Smooth muscle cell of the brain vasculature (primary cell): Measurements from ENCODE around the gene MADD.
"Not testable (repeated sequence)": the region's sequence is repeated elsewhere in the genome, so short reads cannot be mapped to it uniquely, and the experiment has no call there.

Experiments
- DNase-seq: peaks from one replicate; pipeline ENCODE4 v3.0.0-alpha.2; 2012; ENCODE audit warnings: low read depth, low spot score

Gene MADD

DNA sequence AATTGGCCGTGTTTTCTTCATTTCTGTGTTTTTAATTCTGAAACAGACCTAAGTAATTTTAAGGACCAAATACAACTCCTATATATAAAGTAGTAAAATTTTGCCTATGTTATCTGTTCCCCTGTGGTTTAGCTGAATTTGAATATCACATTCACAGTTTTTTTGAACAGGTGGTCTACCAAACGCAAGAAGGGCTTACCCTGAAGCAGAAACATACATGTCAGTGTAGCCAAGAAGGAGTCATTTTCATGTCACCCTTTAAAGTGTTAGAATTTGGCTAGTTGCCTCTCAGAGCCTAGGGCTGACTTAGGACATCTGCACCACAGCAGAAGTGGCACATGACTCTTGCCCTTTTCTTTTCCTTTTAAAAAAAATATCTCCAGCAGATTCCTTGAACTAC is 48.2 kb downstream of the MADD start:
- DNase-seq = no peak

DNA sequence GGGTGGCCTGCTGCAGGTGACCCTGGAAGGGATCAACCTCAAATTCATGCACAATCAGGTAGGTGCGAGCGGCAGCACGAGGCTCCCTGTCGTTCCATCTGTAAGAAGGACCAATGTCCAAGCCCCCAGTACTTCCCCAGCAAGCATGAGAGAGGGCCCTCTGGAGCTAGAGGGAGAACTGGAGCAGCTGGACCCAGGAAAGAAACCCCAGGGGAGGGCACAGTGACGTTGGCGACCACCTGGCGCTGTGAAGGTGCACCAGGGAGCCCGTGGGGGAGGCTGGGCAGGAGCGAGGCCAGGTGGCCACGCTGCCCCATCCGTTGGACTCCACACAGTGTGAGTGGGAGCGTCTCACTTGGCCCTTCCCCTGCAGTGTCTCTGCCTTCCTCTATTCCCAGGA is 54.6 kb downstream of the MADD start:
- DNase-seq = no peak

DNA sequence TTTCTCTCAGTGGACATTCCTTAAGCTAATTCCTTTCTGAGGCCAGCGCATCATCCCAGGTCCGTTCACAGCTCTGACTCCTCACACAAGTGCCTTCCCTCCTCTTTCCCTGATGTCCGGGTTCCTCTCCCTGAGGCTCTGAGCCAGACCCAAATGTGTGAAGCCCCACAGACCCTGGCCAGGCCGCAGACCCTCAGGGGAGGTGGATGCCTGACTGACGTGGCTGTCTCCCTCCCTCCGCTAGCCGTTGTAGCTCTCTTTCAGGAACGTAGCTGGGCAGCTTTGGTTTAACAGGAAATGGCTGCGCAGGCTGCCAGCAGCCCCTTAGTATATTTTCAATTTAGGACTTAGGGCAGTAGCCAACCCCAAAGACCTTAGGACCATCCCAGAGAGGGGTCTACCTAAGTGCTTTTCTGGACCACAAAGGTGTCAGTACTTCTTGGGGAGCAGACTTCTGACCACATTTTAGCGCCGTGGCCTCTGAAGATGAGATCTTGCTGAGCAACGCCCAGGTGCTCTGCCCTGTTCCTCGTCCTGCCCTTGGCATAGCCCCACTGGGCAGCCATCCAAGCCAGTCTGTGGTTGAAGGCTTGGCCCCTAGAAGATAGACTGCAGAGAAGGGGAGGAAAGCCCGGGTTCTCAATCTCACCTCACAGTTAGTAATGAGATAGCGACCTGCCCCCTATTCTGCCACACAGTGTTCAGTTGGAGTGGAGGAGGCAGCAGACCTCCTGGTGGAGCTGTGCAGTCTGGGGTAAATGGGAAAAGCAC is 55.5 kb downstream of the MADD start:
- DNase-seq = no peak

- no peak for DNase-seq
These were observed 56.3 kb downstream of the MADD start for GRCh38 chr11:47326198-47326597.

- no peak for DNase-seq
These were observed 57.1 kb downstream of the MADD start for GRCh38 chr11:47327025-47327424.

- DNase-seq = no peak
These were observed 58.0 kb downstream of the MADD start for GRCh38 chr11:47327949-47328348.

- DNase-seq = no peak
These were observed 58.8 kb downstream of the MADD start for GRCh38 chr11:47328449-47329390.

DNA sequence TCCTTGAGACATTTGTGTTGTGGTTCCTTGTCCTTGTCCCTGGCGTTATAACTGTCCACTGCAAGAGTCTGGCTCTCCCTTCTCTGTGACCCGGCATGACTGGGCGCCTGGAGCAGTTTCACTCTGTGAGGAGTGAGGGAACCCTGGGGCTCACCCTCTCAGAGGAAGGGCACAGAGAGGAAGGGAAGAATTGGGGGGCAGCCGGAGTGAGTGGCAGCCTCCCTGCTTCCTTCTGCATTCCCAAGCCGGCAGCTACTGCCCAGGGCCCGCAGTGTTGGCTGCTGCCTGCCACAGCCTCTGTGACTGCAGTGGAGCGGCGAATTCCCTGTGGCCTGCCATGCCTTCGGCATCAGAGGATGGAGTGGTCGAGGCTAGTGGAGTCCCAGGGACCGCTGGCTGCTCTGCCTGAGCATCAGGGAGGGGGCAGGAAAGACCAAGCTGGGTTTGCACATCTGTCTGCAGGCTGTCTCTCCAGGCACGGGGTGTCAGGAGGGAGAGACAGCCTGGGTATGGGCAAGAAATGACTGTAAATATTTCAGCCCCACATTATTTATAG is 59.6 kb downstream of the MADD start:
- no peak for DNase-seq

- no peak for DNase-seq
These were observed 60.3 kb downstream of the MADD start for GRCh38 chr11:47329987-47330931.

DNA sequence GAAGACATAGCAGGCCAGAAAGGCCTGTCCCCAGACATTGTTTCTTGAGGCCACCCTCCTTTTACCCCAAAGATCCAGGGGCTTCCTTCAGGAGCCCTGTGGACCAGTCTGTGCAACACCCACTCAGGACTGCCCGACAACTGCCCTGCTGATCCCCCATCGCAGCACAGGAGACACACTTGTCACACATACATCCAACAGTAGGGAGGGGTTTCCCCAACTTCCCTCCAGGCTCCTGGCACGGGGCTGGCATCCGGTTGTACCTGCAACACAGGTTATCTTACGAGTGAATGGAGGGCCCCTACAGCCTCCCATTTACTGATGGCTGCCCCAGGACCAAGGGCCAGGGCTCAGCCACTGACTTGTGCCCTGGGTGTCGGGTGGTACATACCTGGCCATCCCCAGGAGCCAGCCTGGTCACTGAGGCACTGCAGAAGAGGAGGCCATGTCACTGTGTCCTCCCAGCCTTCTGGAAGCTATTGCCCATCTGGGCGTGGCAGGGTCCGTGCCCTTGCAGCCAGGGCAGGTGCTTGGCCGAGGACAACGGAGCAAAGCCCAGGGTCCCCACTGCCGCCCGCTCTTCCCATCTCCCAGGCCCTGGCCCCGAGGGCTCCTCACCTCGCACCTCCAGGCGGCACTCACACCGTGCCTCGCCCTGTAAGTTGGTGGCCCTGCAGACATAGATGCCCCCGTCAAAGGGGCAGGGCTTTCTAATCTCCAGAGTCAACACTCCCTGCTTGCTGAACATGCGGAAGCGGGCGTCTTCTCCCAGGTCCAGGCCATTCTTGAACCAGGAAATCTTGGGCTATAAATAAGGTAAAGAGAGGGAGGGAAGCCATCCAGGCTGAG is 61.7 kb downstream of the MADD start:
- DNase-seq = no peak

- DNase-seq = no peak
These were observed 62.4 kb downstream of the MADD start for GRCh38 chr11:47332303-47332711.

DNA sequence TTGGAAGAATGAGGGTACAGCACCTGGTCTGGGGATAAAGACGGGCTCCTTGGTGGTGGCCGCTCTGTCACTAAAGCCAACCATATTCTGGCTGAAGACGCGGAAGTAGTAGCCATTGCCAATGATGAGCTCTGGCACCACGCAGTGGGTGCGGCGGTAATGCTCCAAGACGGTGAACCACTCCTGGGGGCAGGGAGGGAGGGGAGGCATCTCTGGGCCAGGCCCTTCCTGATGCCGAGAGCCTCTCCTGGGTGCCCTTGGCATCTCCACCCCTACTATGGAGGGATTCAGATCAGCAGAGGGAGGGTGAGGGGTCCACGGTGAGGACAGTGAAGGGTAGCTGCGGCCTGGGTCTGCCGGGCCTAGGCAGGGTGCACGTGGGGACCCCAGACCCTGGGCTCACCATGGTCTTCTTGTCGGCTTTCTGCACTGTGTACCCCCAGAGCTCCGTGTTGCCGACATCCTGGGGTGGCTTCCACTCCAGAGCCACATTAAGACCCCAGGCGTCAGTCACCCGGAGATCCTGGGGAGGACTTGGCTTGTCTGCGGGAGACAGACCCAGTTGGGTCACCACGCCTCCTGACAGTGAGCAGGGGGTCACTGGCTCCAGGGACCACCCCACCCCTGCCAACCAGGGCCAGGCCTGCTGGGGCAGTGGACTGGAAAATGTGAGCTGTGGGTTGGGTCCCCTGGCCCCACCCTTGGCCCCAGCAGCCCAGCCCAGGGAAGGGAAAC is 63.0 kb downstream of the MADD start:
- DNase-seq = no peak

DNA sequence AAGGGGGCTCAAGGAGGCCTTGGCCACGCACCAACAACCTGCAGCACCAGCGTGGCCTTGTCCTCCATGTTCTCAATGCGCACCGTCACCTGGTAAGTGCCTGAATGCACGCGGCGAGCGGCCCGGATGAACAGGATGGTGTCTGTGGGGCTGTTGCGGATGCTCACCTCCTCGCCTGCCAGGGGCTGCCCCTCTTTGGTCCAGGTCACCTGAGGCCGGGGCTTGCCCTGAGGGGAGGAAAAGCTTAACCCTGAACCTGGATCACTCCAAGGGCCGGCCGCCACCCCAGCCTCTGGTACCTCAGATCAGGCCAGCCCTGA is 63.6 kb downstream of the MADD start:
- no peak for DNase-seq

- DNase-seq = no peak
These were observed 64.0 kb downstream of the MADD start for GRCh38 chr11:47333886-47334443.

GRCh38 chr11:47334699-47335411 is 64.9 kb downstream of the MADD start:
- not testable (repeated sequence) for DNase-seq

- DNase-seq = no peak
These were observed 65.8 kb downstream of the MADD start for GRCh38 chr11:47335733-47336132.

DNA sequence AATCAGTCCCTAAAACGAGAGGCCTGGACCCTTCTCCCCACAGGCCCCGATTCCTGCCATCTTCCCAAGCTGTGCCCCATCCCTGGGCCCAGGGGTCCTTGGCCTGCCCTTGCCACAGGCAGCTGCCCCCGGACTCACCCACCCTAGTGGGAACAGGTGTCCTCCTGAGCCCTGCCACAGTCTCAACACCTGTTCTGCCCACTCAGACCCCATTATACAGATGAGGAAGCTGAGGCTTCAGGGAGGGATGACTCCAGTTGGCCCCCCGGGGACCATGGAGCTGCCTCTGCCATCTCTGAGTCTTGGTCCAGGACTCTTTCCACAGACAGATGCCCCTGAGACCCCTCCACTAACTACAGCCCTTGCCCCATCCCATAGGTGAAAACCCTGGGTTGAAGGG is 66.7 kb downstream of the MADD start:
- no peak for DNase-seq

GRCh38 chr11:47337229-47337924 is 67.4 kb downstream of the MADD start:
- no peak for DNase-seq
